Aorta (tissue), 5 donors: Measurements from ENCODE around the gene SCN9A. TPM values are rescaled to one million over a fixed set of nuclear protein-coding genes. Genes with fewer than 3 reads are reported as not detected.
"Not testable (repeated sequence)": the region's sequence is repeated elsewhere in the genome, so short reads cannot be mapped to it uniquely, and the experiment has no call there.

Experiments used
- ATAC-seq: fragments of 200-7000 bp; cut with Tn5 transposase; one replicate; pipeline ENCODE4 v1.9.1; 2022; ENCODE audit warnings: moderate library complexity; ENCODE audit not compliant: low FRiP score
- DNase-seq, 2 donors: peaks; one replicate each; pipeline ENCODE4 v3.0.0-alpha.2; 2020
- H3K27ac ChIP-seq, 2 donors: one replicate each; pipeline ENCODE4 v1.5.1; 2013; ENCODE audit warnings: low read length in 2 of 2, mild to moderate bottlenecking in 2 of 2, moderate library complexity in 2 of 2, control low read depth in 1 of 2, inconsistent platforms in 1 of 2, low read depth in 1 of 2
- H3K27me3 ChIP-seq, 2 donors: one replicate each; pipeline ENCODE4 v1.6.1; 2013; ENCODE audit warnings: control low read depth in 1 of 2, low read length in 1 of 2, mild to moderate bottlenecking in 1 of 2, moderate library complexity in 1 of 2; ENCODE audit not compliant: insufficient read depth in 2 of 2, control insufficient read depth in 1 of 2
- H3K36me3 ChIP-seq, 2 donors: one replicate each; pipeline ENCODE4 v1.6.1; 2013; ENCODE audit warnings: control low read depth in 1 of 2, low read length in 1 of 2, mild to moderate bottlenecking in 1 of 2; ENCODE audit not compliant: insufficient read depth in 2 of 2, control insufficient read depth in 1 of 2
- H3K4me1 ChIP-seq, 2 donors: one replicate each; pipeline ENCODE4 v1.6.1; 2013; ENCODE audit warnings: low read length in 2 of 2, control low read depth in 1 of 2, mild to moderate bottlenecking in 1 of 2, moderate library complexity in 1 of 2; ENCODE audit not compliant: insufficient read depth in 2 of 2, control insufficient read depth in 1 of 2
- H3K4me3 ChIP-seq, 2 donors: one replicate each; pipeline ENCODE4 v1.5.1; 2013; ENCODE audit warnings: low read length in 2 of 2, control low read depth in 1 of 2, mild to moderate bottlenecking in 1 of 2
- H3K9me3 ChIP-seq: one replicate; pipeline ENCODE4 v1.6.1; 2013; ENCODE audit warnings: mild to moderate bottlenecking, low read length; ENCODE audit not compliant: control insufficient read depth
- WGBS, 2 donors: extraction: QIAGEN DNeasy Blood & Tissue Kit; methylation state at CpG; one replicate each; pipeline ENCODE4 v1.1.7; 2013; 5-methylcytosine and 5-hydroxymethylcytosine counted together
- intact Hi-C, 2 donors: fragments of 100-400 bp; cut with DNase I; formaldehyde crosslinking; loops; one replicate each; pipeline versions ENCODE4 v1.14.2 to v1.15.0; 2022
- polyA plus RNA-seq, 2 donors: library from polyadenylated mRNA; stranded (reverse); fragments of 200-250 nt; gene quantifications; one replicate each; pipeline ENCODE4 v1.2.3, GENCODE V29; 2013
- total RNA-seq, 2 donors: library from RNA; stranded (reverse); fragmentation: NEBNext Ultra II Directional; extraction: Animal tissue kit (Norgen Biotek cat#: 25700); gene quantifications; one replicate each; pipeline ENCODE4 v1.2.1, GENCODE V29; 2021
- donor health status: healthy with polysubstance abuse.
- donor health status: Bipolar disorder and iron deficiency.
- donor health status: DM: no; HTN: no; CAD: no.
- donor health status: DM: no; HTN: no; CAD: no.
- donor health status: DM: yes; HTN: yes; CAD: no.

The SCN9A gene
- total and polyA plus RNA-seq, 4 donors, result 0.13 to 15.2 (median 1.7) TPM

DNA sequence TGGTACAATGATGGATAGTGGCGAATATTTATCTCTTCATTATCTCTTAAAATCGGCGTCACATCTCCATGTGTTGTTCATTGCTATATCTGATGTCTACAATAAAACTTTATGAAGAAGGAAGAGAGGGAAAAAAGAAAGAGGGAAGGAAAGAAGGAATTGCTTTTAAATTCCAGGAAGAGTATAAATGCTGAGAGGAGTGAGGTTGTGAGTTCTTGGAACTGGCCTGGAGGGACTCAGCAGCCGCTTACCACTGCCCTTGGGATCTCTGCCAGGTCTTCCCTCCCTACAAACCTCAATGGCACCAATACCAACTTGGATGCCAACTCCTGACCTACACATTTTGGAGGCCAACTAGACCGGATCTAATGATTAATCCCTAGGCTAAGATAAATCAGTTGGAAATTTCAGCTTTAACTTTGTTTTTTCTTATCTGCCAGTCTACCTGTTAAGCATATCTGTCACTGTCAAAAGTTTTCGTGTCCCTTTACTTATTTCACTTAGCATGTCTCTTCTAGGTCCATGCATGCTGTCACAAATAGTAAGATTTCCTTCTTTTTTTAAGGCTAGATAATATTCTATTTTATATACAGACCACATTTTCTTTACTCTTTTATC, 9.8 kb downstream of the SCN9A start:
- no peak overlapping the region for H3K4me3 ChIP-seq
- H3K27ac ChIP-seq, result no peak overlapping the region
- 65 to 70% methylated on average over 6 of the region's 6 CpGs for WGBS, 2 donors
- ATAC-seq (no peak), DNase-seq (no peak)
- H3K9me3 ChIP-seq, result no peaks in the 10 kb centered on the region
- H3K4me1 ChIP-seq, result no peaks in the 10 kb centered on the region
- H3K36me3 ChIP-seq, result no peaks in the 10 kb centered on the region
- intact Hi-C loops, result no loop called here
- H3K27me3 ChIP-seq, result no peaks in the 10 kb centered on the region

GRCh38 chr2:166365239-166365638, 10.5 kb downstream of the SCN9A start:
- Histone ChIP-seq H3K36me3 (no peaks in the 10 kb centered on the region), H3K27ac (no peak overlapping the region), H3K9me3 (no peaks in the 10 kb centered on the region), H3K4me3 (no peak overlapping the region), H3K27me3 (no peaks in the 10 kb centered on the region), H3K4me1 (no peaks in the 10 kb centered on the region)
- intact Hi-C loops, result no loop called here
- DNase-seq (no peak), ATAC-seq (no peak)
- 87 to 92% methylated on average over 3 of the region's 3 CpGs for WGBS, 2 donors

DNA sequence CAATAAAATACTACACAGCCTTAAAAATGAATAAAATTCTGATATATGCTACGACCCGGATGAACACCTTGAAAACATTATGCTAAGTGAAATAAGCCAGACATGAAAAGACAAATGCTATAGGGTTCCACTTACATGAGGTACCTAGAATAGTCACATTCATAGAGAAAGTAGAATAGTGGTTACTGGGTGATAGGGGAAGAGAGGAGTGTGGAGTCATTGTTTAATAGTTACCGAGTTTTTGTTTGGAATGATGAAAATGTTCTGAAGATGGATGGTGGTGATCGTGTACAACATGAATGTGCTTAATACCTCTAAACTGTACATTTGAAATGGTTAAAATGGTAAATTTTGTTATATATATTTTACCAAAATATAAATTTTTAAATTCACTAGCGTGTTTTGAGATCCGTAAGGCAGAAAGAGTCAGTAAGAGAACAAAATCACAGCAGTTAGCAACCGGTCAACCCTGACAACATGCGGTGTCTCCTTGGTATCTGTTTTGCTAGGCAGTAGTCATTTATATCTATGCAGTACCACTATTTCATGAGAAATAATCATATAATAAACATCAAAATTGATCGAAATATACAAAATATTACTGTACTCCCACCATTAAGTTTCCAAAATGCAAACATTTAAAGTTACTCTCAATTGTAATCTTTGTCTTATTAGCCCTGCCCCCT, 11.1 kb downstream of the SCN9A start:
- no peaks in the 10 kb centered on the region for H3K27me3 ChIP-seq
- H3K27ac ChIP-seq, result no peak overlapping the region
- H3K4me1 ChIP-seq, result no peaks in the 10 kb centered on the region
- H3K9me3 ChIP-seq, result no peaks in the 10 kb centered on the region
- DNase-seq (no peak), ATAC-seq (no peak)
- no peaks in the 10 kb centered on the region for H3K36me3 ChIP-seq
- WGBS, 2 donors, result 87 to 89% methylated on average over 9 of the region's 9 CpGs
- no peak overlapping the region for H3K4me3 ChIP-seq
- intact Hi-C loops, result no loop called here

GRCh38 chr2:166361351-166362153, 14.2 kb downstream of the SCN9A start:
- Histone ChIP-seq H3K27ac (no peak overlapping the region), H3K27me3 (no peaks in the 10 kb centered on the region), H3K9me3 (no peaks in the 10 kb centered on the region), H3K36me3 (no peaks in the 10 kb centered on the region), H3K4me3 (no peak overlapping the region), H3K4me1 (no peaks in the 10 kb centered on the region)
- no peak for DNase-seq
- intact Hi-C loops, result loop anchor here in 1 of 2 donors (2.0 kb wide), 1 partner anchor 29 kb away; no protein-coding TSS in a partner anchor
- 66 to 70% methylated on average over 3 of the region's 3 CpGs for WGBS, 2 donors
- ATAC-seq, result no peak

GRCh38 chr2:166360906-166361305, 14.8 kb downstream of the SCN9A start:
- 64 to 68% methylated on average over 2 of the region's 2 CpGs for WGBS, 2 donors
- Histone ChIP-seq H3K36me3 (no peaks in the 10 kb centered on the region), H3K27ac (no peak overlapping the region), H3K4me3 (no peak overlapping the region), H3K9me3 (no peaks in the 10 kb centered on the region), H3K4me1 (no peaks in the 10 kb centered on the region), H3K27me3 (no peaks in the 10 kb centered on the region)
- intact Hi-C loops, result loop anchor here in 1 of 2 donors (2.0 kb wide), 1 partner anchor 30 kb away; no protein-coding TSS in a partner anchor
- DNase-seq (no peak), ATAC-seq (no peak)

DNA sequence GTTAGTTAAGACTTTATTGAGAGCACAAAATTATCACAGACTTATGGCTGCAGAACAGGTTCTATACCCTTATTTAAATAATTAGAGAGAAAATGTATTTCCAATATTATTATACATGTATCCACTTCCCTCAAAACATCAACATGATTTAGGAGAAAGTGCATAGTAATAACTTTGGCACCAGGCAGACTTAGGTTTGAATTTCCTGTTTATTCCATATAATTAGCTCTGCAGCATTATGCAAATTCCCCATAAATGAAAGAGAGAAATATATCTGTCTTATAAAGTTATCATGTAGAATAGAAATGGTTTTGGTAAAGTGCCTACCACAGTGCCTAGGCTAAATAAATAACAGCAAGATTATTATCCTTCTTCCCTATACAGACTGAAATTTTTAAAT, 15.3 kb downstream of the SCN9A start:
- H3K4me3 ChIP-seq, result no peak overlapping the region
- H3K27ac ChIP-seq, result no peak overlapping the region
- H3K36me3 ChIP-seq, result no peaks in the 10 kb centered on the region
- intact Hi-C loops, result loop anchor here in 1 of 2 donors (2.0 kb wide), 1 partner anchor 30 kb away; no protein-coding TSS in a partner anchor
- no peak for DNase-seq
- H3K27me3 ChIP-seq, result no peaks in the 10 kb centered on the region
- H3K4me1 ChIP-seq, result no peaks in the 10 kb centered on the region
- no peak for ATAC-seq
- no peaks in the 10 kb centered on the region for H3K9me3 ChIP-seq

GRCh38 chr2:166357950-166358321, 17.8 kb downstream of the SCN9A start:
- H3K9me3 ChIP-seq, H3K36me3 ChIP-seq, intact Hi-C loops, H3K4me1 ChIP-seq, H3K27ac ChIP-seq, H3K4me3 ChIP-seq, H3K27me3 ChIP-seq, ATAC-seq, DNase-seq: not testable (repeated sequence)
- WGBS, 2 donors, result 97 to 99% methylated on average over 4 of the region's 4 CpGs

DNA sequence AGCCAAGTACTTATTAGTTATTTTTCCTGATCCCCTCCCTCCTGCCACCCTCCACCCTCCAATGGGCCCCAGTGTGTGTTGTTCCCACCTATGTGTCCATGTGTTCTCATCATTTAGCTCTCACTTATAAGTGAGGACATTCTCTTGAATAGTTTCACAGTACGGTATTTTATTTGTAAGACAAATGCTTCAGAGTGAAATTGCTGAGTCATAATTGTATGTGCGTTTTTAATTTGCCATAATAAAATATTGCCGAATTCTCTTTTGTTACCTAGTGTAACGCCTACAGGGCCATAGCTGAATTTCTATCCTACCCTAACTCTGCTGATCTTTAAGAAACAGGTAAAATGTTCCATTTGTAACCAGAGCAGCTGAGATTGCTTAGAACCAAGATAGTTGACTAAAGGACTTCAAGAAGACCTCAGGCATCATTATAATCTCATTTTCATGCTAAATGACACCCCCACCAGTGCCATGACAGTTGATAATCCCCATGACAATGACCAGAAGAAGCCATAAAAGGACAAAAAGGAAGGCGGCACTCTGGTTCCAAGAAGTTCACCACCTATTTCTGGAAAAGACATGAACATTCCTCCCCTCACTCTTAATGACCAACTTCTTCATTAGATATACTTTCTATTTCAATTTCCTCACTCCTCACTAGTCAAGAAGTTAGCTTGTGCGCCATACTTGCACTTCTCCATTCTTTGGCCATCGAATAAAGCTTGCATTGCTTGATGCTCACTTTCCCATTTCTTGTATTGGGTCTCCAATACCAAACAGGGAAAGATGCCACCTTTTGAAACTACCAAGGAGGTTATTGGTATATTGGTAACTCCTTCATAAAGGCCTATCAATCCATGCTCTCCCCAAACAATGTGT, 18.4 kb downstream of the SCN9A start:
- 79% methylated on average over 7 of the region's 7 CpGs for WGBS, 2 donors
- no peak for ATAC-seq
- Histone ChIP-seq H3K4me1 (no peaks in the 10 kb centered on the region), H3K9me3 (no peaks in the 10 kb centered on the region), H3K27ac (no peak overlapping the region), H3K27me3 (no peaks in the 10 kb centered on the region), H3K4me3 (no peak overlapping the region), H3K36me3 (no peaks in the 10 kb centered on the region)
- no peak for DNase-seq
- intact Hi-C loops, result no loop called here
